Parathyroid adenoma (tissue), 2 donors: ENCODE data around the gene RRBP1.
A peak's percentile ranks its signal among the peaks of the same experiment; 100 is the strongest.

Source experiments
- H2AFZ ChIP-seq: fragments of 300-600 bp; sonication (generic); one replicate; pipeline ENCODE4 v1.7.0; 2017; ENCODE audit warnings: antibody characterized with exemption, mild to moderate bottlenecking
- H3K27ac ChIP-seq: fragments of 300-600 bp; sonication (generic); one replicate; pipeline ENCODE4 v1.7.0; 2017
- H3K27me3 ChIP-seq: fragments of 300-600 bp; sonication (generic); one replicate; pipeline ENCODE4 v1.7.0; 2017; ENCODE audit warnings: low read length; ENCODE audit not compliant: control insufficient read depth, insufficient read depth
- H3K36me3 ChIP-seq: fragments of 300-600 bp; sonication (generic); one replicate; pipeline ENCODE4 v1.7.0; 2017; ENCODE audit warnings: low read length; ENCODE audit not compliant: control insufficient read depth, insufficient read depth
- H3K4me1 ChIP-seq: fragments of 300-600 bp; sonication (generic); one replicate; pipeline ENCODE4 v1.7.0; 2017; ENCODE audit warnings: control low read depth
- H3K4me2 ChIP-seq: fragments of 300-600 bp; sonication (generic); one replicate; pipeline ENCODE4 v1.7.0; 2017; ENCODE audit warnings: low read length
- H3K4me3 ChIP-seq: fragments of 300-600 bp; sonication (generic); one replicate; pipeline ENCODE4 v1.7.0; 2017; ENCODE audit warnings: low read depth, low read length
- H3K79me2 ChIP-seq: fragments of 300-600 bp; sonication (generic); one replicate; pipeline ENCODE4 v1.7.0; 2017; ENCODE audit warnings: control low read depth
- H3K9ac ChIP-seq: fragments of 300-600 bp; sonication (generic); one replicate; pipeline ENCODE4 v1.7.0; 2017; ENCODE audit warnings: mild to moderate bottlenecking
- H3K9me3 ChIP-seq: fragments of 300-600 bp; sonication (generic); one replicate; pipeline ENCODE4 v1.7.0; 2017; ENCODE audit warnings: low read length; ENCODE audit not compliant: control insufficient read depth
- CTCF ChIP-seq: fragments of 300-600 bp; sonication (generic); IDR thresholded peaks from one replicate; pipeline ENCODE4 v1.7.0; 2017; ENCODE audit warnings: antibody characterized with exemption, mild to moderate bottlenecking
- donor health status: primary hyperparathyroidism.

Gene RRBP1

GRCh38 chr20:17647391-17648314 is 34.4 kb downstream of the RRBP1 start:
- Histone ChIP-seq H2AFZ (no peak overlapping the region), H3K4me3 (no peak overlapping the region), H3K36me3 (no peaks in the 10 kb centered on the region), H3K4me2 (peak overlapping the region; percentile 5), H3K27ac (no peak overlapping the region), H3K27me3 (no peaks in the 10 kb centered on the region), H3K9ac (no peak overlapping the region), H3K9me3 (no peaks in the 10 kb centered on the region), H3K4me1 (peaks cover 62% of the 10 kb centered on the region), H3K79me2 (peaks cover 60% of the 10 kb centered on the region)
- TF ChIP-seq CTCF, result no peak

GRCh38 chr20:17646961-17647301 is 35.1 kb downstream of the RRBP1 start:
- Histone ChIP-seq H3K79me2 (peaks cover 60% of the 10 kb centered on the region), H2AFZ (no peak overlapping the region), H3K4me1 (peaks cover 62% of the 10 kb centered on the region), H3K9ac (no peak overlapping the region), H3K27me3 (no peaks in the 10 kb centered on the region), H3K4me2 (no peak overlapping the region), H3K36me3 (no peaks in the 10 kb centered on the region), H3K27ac (no peak overlapping the region), H3K4me3 (no peak overlapping the region), H3K9me3 (no peaks in the 10 kb centered on the region)
- TF ChIP-seq CTCF, result no peak

GRCh38 chr20:17646209-17646960 is 35.7 kb downstream of the RRBP1 start:
- peak overlapping the region; percentile 83 for H3K27ac ChIP-seq
- no peaks in the 10 kb centered on the region for H3K27me3 ChIP-seq
- no peaks in the 10 kb centered on the region for H3K36me3 ChIP-seq
- peaks cover 64% of the 10 kb centered on the region for H3K79me2 ChIP-seq
- no peak overlapping the region for H3K9ac ChIP-seq
- no peak for TF ChIP-seq CTCF
- H2AFZ ChIP-seq, result no peak overlapping the region
- H3K4me1 ChIP-seq, result peaks cover 57% of the 10 kb centered on the region
- no peaks in the 10 kb centered on the region for H3K9me3 ChIP-seq
- H3K4me2 ChIP-seq, result no peak overlapping the region
- no peak overlapping the region for H3K4me3 ChIP-seq

GRCh38 chr20:17645546-17646208 is 36.4 kb downstream of the RRBP1 start:
- H3K27ac ChIP-seq, result peak overlapping the region; percentile 83

More at GRCh38 chr20:17645546-17646208, 36.4 kb downstream of the RRBP1 start:
- Histone ChIP-seq H3K36me3 (no peaks in the 10 kb centered on the region), H3K4me3 (no peak overlapping the region), H3K4me1 (peaks cover 57% of the 10 kb centered on the region), H3K4me2 (no peak overlapping the region), H3K9ac (no peak overlapping the region), H3K79me2 (peaks cover 71% of the 10 kb centered on the region), H2AFZ (no peak overlapping the region), H3K27me3 (no peaks in the 10 kb centered on the region), H3K9me3 (no peaks in the 10 kb centered on the region)
- TF ChIP-seq CTCF, result no peak
